Bronchial epithelial cell (primary cell): ENCODE results near the gene MYO15A. TPM values are rescaled to one million over a fixed set of nuclear protein-coding genes. Genes with fewer than 3 reads are reported as not detected.

Experiments
- DNase-seq: peaks from one replicate; pipeline ENCODE4 v3.0.0-alpha.2; 2010; ENCODE audit warnings: low read depth
- FAIRE-seq: peaks from 2 replicates; lab custom pipeline; 2011; peaks lifted over from hg19 to GRCh38; lab: Jason Lieb, UNC
- H3K27me3 ChIP-seq: 2 replicates; pipeline ENCODE4 v1.5.1; 2011; ENCODE audit warnings: low read length; ENCODE audit not compliant: control insufficient read depth, insufficient read depth
- H3K36me3 ChIP-seq: 2 replicates; pipeline ENCODE4 v1.5.1; 2011; ENCODE audit warnings: low read length; ENCODE audit not compliant: control insufficient read depth, insufficient read depth
- H3K4me3 ChIP-seq: 2 replicates; pipeline ENCODE4 v1.5.1; 2011; ENCODE audit warnings: mild to moderate bottlenecking, low read depth, low read length, control low read depth
- total RNA-seq: library from RNA; depleted of rRNA; stranded (reverse); fragments of >200 nt; gene quantifications from 2 replicates; pipeline ENCODE4 v1.2.1, GENCODE V29; 2014
- TF ChIP-seq, protein P1 (sequence below): IDR thresholded peaks from 2 replicates; pipeline ENCODE4 v1.5.1; 2011; ENCODE audit warnings: mild to moderate bottlenecking, moderate library complexity, low read length, control low read depth, inconsistent platforms; ENCODE audit not compliant: insufficient read depth, severe bottlenecking

Gene MYO15A
- total RNA-seq, 1 donor from 2014 or later = 1.6 TPM

- FAIRE-seq (no peak), DNase-seq (no peak)
- peaks cover 11% of the 10 kb centered on the region for H3K36me3 ChIP-seq
These were observed 39.5 kb upstream of the MYO15A start for GRCh38 chr17:18069101-18069500.

DNA sequence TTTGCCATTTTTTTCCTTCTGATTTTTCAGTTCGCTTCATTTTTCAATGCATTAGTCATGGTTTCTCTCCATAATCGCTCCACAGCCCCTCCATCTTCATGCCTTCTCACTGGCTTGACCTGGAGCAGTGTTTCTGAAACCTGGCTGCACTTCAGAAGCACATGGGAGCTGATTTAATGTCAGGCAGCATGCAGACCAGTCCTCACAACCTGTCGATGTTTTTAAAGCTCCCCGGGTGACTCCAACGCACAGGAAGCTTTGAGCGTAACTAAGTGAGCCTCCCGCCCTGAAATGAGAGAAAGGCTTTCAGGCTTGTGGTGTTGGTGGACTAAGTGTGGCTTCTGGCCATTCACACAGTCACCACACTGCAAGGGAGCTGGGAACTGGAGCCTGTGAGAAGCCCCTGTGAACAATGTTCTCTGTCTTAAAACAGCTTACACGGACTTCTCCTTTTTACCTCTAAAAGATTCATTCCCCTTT lies 37.7 kb upstream of the MYO15A start:
- TF ChIP-seq, protein P1, sequence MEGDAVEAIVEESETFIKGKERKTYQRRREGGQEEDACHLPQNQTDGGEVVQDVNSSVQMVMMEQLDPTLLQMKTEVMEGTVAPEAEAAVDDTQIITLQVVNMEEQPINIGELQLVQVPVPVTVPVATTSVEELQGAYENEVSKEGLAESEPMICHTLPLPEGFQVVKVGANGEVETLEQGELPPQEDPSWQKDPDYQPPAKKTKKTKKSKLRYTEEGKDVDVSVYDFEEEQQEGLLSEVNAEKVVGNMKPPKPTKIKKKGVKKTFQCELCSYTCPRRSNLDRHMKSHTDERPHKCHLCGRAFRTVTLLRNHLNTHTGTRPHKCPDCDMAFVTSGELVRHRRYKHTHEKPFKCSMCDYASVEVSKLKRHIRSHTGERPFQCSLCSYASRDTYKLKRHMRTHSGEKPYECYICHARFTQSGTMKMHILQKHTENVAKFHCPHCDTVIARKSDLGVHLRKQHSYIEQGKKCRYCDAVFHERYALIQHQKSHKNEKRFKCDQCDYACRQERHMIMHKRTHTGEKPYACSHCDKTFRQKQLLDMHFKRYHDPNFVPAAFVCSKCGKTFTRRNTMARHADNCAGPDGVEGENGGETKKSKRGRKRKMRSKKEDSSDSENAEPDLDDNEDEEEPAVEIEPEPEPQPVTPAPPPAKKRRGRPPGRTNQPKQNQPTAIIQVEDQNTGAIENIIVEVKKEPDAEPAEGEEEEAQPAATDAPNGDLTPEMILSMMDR = no peak
- FAIRE-seq (no peak), DNase-seq (no peak)
- Histone ChIP-seq H3K36me3 (peaks cover 3% of the 10 kb centered on the region), H3K27me3 (no peaks in the 10 kb centered on the region), H3K4me3 (no peak overlapping the region)

More at GRCh38 chr17:18069101-18069500, 39.5 kb upstream of the MYO15A start:
- TF ChIP-seq, protein P1 = no peak
- H3K27me3 ChIP-seq = no peaks in the 10 kb centered on the region
- H3K4me3 ChIP-seq = no peak overlapping the region

- no peak overlapping the region for H3K4me3 ChIP-seq
- FAIRE-seq (no peak), DNase-seq (no peak)
- H3K36me3 ChIP-seq = peaks cover 2% of the 10 kb centered on the region
- TF ChIP-seq, protein P1 = no peak
- H3K27me3 ChIP-seq = no peaks in the 10 kb centered on the region
These were observed 36.8 kb upstream of the MYO15A start for GRCh38 chr17:18071751-18072150.

DNA sequence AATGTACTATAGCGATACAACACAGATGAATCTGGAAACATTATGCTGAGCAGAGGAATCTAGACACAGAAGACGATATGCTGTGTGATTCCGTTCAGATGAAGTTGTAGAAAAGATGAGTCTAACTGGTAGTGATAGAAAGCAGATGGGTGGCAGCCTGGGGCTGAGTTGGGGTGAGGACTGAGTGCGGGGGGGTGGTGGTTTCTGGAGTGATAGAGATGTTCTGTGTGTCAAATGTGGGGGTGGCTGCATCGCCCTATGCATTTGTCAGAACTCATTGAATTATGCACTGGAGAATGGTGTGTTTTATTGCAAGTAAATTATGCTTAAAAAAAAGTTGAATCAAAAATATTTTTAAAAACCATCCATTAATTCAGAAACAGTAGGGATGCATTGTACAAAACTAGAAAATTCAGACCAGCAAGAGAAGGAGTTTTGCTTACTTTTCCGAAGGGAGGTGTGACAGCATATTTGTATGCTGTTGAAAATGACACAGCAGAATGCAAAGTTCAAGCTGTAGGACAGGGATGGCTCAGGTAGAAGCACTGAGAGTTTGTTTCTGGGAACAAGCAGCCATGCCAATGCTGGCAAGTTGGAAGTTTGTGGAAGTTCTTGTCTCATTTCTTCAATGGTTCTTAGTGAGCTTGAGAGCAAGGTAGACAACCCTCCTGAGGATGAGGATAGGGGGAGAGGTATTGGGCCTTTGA lies 33.8 kb upstream of the MYO15A start:
- FAIRE-seq = no peak
- H3K4me3 ChIP-seq = no peak overlapping the region
- DNase-seq = no peak
- TF ChIP-seq, protein P1 = no peak
- H3K27me3 ChIP-seq = no peaks in the 10 kb centered on the region
- no peaks in the 10 kb centered on the region for H3K36me3 ChIP-seq

DNA sequence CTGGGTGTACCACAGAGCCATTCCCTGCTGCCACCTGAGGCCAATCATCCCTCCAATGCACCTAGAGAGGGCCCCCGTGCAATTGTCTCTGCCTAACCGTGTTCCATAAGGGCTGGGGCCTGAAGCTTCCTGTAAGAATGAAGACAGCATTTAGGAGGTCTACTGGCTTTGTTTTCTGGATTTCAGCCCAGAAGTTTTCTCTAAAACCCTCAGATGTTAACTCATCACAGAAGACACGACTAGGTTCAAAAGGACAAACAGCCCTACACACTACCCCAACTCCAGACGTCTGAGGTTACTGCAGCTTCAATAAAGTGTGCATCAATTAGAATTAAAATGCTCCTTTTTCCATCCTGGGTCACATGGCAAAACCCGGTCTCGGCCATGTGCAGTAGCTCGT lies 31.6 kb upstream of the MYO15A start:
- no peaks in the 10 kb centered on the region for H3K36me3 ChIP-seq
- no peaks in the 10 kb centered on the region for H3K27me3 ChIP-seq
- no peak for FAIRE-seq
- H3K4me3 ChIP-seq = no peak overlapping the region
- TF ChIP-seq, protein P1 = no peak
- DNase-seq = no peak
